ENCODE results near the gene ZNF292. TPM values are rescaled to one million over a fixed set of nuclear protein-coding genes. Genes with fewer than 3 reads are reported as not detected.
"Not testable (repeated sequence)": the region's sequence is repeated elsewhere in the genome, so short reads cannot be mapped to it uniquely, and the experiment has no call there.

Gene ZNF292
- total RNA-seq, 1 experiment from 2014 or later: 9.3 TPM

GRCh38 chr6:87161299-87161698 is 5.9 kb downstream of the ZNF292 start:
- no peak for DNase-seq (ENCODE audit: low spot score)

GRCh38 chr6:87164004-87164403 is 8.6 kb downstream of the ZNF292 start:
- DNase-seq (ENCODE audit: low spot score): no peak

- no peak for DNase-seq (ENCODE audit: low spot score)
Observed at GRCh38 chr6:87164506-87164905, 9.1 kb downstream of the ZNF292 start.

GRCh38 chr6:87165185-87165584 is 9.8 kb downstream of the ZNF292 start:
- no peak for DNase-seq (ENCODE audit: low spot score)

- no peak for DNase-seq (ENCODE audit: low spot score)
Observed at GRCh38 chr6:87171938-87172633, 16.7 kb downstream of the ZNF292 start.

GRCh38 chr6:87174078-87174579 is 18.8 kb downstream of the ZNF292 start:
- no peak for DNase-seq (ENCODE audit: low spot score)

GRCh38 chr6:87176493-87176892 is 21.1 kb downstream of the ZNF292 start:
- no peak for DNase-seq (ENCODE audit: low spot score)

GRCh38 chr6:87180105-87180728 is 24.9 kb downstream of the ZNF292 start:
- no peak for DNase-seq (ENCODE audit: low spot score)

GRCh38 chr6:87181903-87182302 is 26.5 kb downstream of the ZNF292 start:
- no peak for DNase-seq (ENCODE audit: low spot score)

- no peak for DNase-seq (ENCODE audit: low spot score)
Observed at GRCh38 chr6:87182321-87182720, 27.0 kb downstream of the ZNF292 start.

- DNase-seq (ENCODE audit: low spot score): no peak
Observed at GRCh38 chr6:87182940-87183339, 27.6 kb downstream of the ZNF292 start.

- no peak for DNase-seq (ENCODE audit: low spot score)
Observed at GRCh38 chr6:87183687-87184086, 28.3 kb downstream of the ZNF292 start.

GRCh38 chr6:87184762-87185250 is 29.4 kb downstream of the ZNF292 start:
- DNase-seq (ENCODE audit: low spot score): no peak

GRCh38 chr6:87196275-87196842 is 41.0 kb downstream of the ZNF292 start:
- DNase-seq (ENCODE audit: low spot score): no peak

- DNase-seq (ENCODE audit: low spot score): no peak
Observed at GRCh38 chr6:87197547-87197946, 42.2 kb downstream of the ZNF292 start.

GRCh38 chr6:87198022-87198810 is 42.9 kb downstream of the ZNF292 start:
- DNase-seq (ENCODE audit: low spot score): not testable (repeated sequence)

GRCh38 chr6:87199787-87200186 is 44.4 kb downstream of the ZNF292 start:
- DNase-seq (ENCODE audit: low spot score): no peak

- no peak for DNase-seq (ENCODE audit: low spot score)
Observed at GRCh38 chr6:87200469-87201175, 45.3 kb downstream of the ZNF292 start.

- DNase-seq (ENCODE audit: low spot score): no peak
Observed at GRCh38 chr6:87203448-87204023, 48.2 kb downstream of the ZNF292 start.

- no peak for DNase-seq (ENCODE audit: low spot score)
Observed at GRCh38 chr6:87209812-87210211, 54.4 kb downstream of the ZNF292 start.

- DNase-seq (ENCODE audit: low spot score): no peak
Observed at GRCh38 chr6:87210979-87211378, 55.6 kb downstream of the ZNF292 start.
